ENCODE data around the gene ZC3H4.
A peak's percentile ranks its signal among the peaks of the same experiment; 100 is the strongest.
"Not testable (repeated sequence)": the region's sequence is repeated elsewhere in the genome, so short reads cannot be mapped to it uniquely, and the experiment has no call there.

The ZC3H4 gene

DNA sequence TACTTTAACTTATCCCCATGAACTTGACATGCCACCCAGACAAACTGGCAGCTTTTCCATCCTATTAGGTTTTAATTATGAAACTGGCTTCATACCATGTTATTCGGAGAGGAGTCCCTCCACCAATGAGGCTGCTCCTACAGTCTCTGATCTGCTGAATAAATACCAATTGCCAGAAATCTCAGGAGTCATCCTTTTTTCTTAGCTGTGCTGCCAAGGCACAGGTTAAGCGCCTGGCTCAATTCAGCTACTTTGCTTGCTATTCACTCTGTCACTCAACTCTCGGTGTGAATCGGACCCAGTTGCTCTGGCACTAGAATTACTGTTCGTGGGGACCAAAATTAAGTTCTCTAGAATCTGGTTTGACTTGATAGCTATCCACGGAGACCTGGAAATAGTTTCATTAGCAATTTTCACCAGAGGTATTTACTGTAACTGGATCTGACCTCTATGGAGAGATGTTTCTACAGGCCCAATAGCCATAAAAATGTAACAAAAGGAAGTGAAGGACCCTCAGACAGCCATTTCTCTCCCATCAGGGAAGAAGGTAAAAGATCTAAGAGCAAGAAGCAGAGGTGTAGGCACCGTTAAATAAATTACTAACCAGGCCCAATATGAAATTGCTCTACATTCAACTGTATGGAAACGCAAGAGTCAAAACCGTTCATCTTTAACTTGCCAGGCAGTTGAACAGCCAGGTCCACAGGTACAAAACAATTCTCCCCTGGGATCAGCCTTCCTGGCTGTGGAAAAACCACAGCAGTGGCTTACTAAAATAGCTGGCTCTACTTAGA, 5.4 kb downstream of the ZC3H4 start:
- TF ChIP-seq GATA1 (IDR thresholded peaks at IDR 0.05; ENCODE audit: low read depth, low read length) (no peak), POLR2A (IDR thresholded peaks at IDR 0.05; ENCODE audit: low read length) (no peak)
- DNase-seq = no peak

GRCh38 chr19:47107202-47107952, 6.2 kb downstream of the ZC3H4 start:
- TF ChIP-seq GATA1 (IDR thresholded peaks at IDR 0.05; ENCODE audit: low read depth, low read length) (no peak), POLR2A (IDR thresholded peaks at IDR 0.05; ENCODE audit: low read length) (peak; percentile 43)
- peak; percentile 42 to 69 for DNase-seq

- TF ChIP-seq POLR2A (IDR thresholded peaks at IDR 0.05; ENCODE audit: low read length) (no peak), GATA1 (IDR thresholded peaks at IDR 0.05; ENCODE audit: low read depth, low read length) (no peak)
- peak in 1 of 2 experiments; percentile 50 for DNase-seq
Measured at GRCh38 chr19:47106821-47107201, 6.8 kb downstream of the ZC3H4 start.

DNA sequence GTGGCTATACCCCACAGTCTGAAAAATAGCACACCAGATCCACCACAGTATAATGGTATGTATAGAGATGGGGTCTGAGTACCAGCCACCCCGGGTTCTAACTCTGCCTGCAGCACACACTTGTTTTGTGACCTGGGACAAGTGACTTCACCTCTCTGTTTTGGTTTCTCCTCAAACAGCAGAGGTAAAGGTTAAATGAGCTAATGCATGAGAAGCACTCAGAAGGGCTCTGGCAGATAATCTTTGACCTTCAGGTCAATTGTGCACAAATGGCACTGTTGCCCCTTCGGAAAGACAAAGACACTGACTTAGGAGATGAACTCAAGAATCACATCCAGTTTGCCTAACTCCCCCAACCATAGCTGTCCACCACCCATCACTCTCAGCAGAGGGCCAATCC, 7.7 kb downstream of the ZC3H4 start:
- no peak for TF ChIP-seq GATA1 (IDR thresholded peaks at IDR 0.05; ENCODE audit: low read depth, low read length)
- no peak for TF ChIP-seq POLR2A (IDR thresholded peaks at IDR 0.05; ENCODE audit: low read length)
- no peak for DNase-seq

DNA sequence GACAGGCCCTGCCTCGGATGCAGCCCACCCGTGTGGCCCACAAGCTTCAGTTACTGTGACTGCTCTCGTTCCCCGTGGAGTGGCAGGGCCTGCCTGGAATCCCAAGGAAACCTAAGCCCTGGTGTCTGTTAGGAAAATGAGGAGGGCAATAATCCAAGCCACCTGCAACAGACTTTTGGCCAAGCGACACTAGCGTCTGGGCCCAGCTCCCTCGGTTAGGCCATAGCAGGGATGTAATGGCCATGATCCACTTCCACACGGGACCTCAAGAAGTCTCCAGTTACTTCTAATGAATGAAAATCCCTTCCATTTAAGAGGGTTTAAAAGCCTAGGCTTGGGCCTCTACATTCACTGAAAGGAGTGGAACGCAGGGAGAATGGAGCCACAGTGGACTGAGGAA, 8.9 kb downstream of the ZC3H4 start:
- TF ChIP-seq POLR2A (IDR thresholded peaks at IDR 0.05; ENCODE audit: low read length) (no peak), GATA1 (IDR thresholded peaks at IDR 0.05; ENCODE audit: low read depth, low read length) (no peak)
- no peak for DNase-seq

DNA sequence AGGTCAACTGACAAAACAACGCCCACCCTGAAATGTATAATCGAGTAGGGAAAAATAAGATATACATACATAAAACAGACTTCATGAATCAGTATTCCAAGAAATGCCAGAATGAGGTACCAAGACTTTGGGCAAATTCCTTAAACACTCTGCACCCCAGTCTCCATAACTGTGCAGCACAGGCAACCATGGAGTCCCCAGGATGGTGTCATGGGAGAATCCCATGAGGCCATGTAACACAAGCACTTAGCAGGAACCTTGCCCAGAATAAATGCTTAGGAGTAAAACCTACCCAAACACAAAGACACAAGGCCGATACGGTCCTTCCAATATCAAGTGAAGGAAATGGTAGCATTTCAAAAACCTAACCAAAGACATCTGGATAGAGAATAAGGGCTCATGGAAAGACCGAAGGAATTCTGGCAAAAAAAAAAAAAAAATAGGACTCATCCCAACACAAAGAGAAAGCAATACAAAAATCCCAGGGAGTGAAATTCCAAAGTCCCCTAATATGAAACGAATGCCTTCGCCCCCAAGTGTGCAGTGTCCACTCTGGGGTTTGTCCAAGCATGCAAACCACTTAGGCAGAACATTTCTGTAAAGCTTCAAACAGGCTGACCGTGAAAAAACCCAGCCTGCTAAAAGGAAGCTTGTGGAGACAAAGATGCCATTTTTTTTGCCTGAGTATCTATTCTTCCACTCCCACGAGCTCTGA, 11.1 kb downstream of the ZC3H4 start:
- TF ChIP-seq POLR2A (IDR thresholded peaks at IDR 0.05; ENCODE audit: low read length) = no peak
- TF ChIP-seq GATA1 (IDR thresholded peaks at IDR 0.05; ENCODE audit: low read depth, low read length) = no peak
- DNase-seq = no peak

- not testable (repeated sequence) for DNase-seq
Measured at GRCh38 chr19:47101116-47101515, 12.5 kb downstream of the ZC3H4 start.

- peak; percentile 41 to 49 for DNase-seq
- TF ChIP-seq GATA1 (IDR thresholded peaks at IDR 0.05; ENCODE audit: low read depth, low read length) (no peak), POLR2A (IDR thresholded peaks at IDR 0.05; ENCODE audit: low read length) (no peak)
Measured at GRCh38 chr19:47100290-47100689, 13.3 kb downstream of the ZC3H4 start.

GRCh38 chr19:47099576-47100050, 14.0 kb downstream of the ZC3H4 start:
- TF ChIP-seq POLR2A (IDR thresholded peaks at IDR 0.05; ENCODE audit: low read length) = no peak
- TF ChIP-seq GATA1 (IDR thresholded peaks at IDR 0.05; ENCODE audit: low read depth, low read length) = no peak
- DNase-seq = peak in 1 of 2 experiments; percentile 50

- no peak for DNase-seq
- TF ChIP-seq POLR2A (IDR thresholded peaks at IDR 0.05; ENCODE audit: low read length) = no peak
- no peak for TF ChIP-seq GATA1 (IDR thresholded peaks at IDR 0.05; ENCODE audit: low read depth, low read length)
Measured at GRCh38 chr19:47098608-47099007, 15.0 kb downstream of the ZC3H4 start.

DNA sequence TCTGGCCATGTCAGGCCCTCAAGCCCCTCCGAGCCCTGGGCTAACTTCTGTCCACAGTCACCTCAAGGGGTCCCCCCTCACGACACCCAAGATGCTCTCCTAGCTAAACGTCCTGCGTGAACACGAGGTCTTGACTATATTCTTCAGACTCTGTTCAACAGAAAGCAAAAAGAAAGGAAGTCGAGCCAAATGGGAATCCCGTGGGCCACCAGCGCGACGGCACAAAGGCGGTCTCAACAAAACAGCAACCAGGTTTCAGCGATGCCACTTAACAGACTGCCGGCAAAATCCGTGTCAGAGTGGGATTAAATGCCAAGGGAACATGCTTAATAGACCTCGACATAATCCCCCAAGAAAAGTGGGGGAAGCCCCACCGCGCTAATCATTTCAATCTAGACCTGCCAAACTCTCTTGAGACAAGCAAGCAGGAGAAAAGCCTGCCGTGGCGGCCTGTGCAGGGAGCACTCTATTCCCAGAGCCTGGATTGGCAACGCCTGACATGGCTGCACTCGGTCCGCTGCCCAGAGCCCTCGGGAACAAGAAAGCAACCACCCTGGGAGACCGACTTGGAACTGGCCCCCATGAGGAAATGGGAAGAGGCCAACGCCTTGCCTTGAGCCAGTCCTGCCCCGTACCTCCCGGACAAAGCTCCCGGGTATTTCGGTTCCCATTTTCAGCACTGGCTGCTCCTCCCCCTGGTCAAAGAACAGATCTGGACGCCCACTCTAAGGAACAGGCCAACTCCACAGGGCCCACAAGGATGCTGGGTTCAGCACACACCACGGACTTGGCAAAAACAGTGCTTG, 16.0 kb downstream of the ZC3H4 start:
- no peak for TF ChIP-seq POLR2A (IDR thresholded peaks at IDR 0.05; ENCODE audit: low read length)
- no peak for DNase-seq

GRCh38 chr19:47096721-47097120, 16.9 kb downstream of the ZC3H4 start:
- DNase-seq = no peak
- TF ChIP-seq GATA1 (IDR thresholded peaks at IDR 0.05; ENCODE audit: low read depth, low read length) (no peak), POLR2A (IDR thresholded peaks at IDR 0.05; ENCODE audit: low read length) (no peak)

DNA sequence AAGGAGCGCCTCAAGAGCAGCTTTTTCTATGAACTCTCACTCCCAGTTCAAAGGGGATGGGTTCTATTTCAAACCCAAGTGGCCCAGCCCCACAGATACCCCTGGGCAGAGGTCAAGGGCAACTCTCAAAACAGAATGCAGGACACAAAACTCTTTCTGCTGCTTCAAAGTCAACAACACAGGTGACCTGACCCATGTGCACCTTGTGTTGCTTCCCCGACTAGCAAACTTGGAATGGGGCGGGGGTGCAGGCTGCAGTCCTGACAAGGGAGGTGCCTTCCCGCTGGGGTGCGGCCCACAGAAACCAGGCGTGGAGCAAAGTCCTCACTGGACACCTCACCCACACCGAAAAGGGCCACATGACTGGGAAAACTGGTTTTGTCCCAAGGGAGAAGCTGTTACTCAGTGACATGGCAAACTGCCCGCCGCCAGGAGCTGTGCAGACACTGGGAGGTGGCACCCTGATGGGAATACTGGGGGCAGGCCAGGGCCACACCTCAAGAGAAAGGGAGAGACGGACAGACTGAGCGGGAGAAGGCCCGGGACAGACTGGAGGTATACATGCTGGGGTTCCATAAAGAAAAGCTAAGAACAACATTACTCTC, 17.4 kb downstream of the ZC3H4 start:
- DNase-seq = no peak
- TF ChIP-seq POLR2A (IDR thresholded peaks at IDR 0.05; ENCODE audit: low read length) = no peak
- TF ChIP-seq GATA1 (IDR thresholded peaks at IDR 0.05; ENCODE audit: low read depth, low read length) = no peak

Data from erythroblast (primary cell).